HG03460 (cell line): ENCODE results near the gene DYNLRB1.
"Not testable (repeated sequence)": the region's sequence is repeated elsewhere in the genome, so short reads cannot be mapped to it uniquely, and the experiment has no call there.

Source experiments
- ATAC-seq: cut with Tn5 transposase; IDR thresholded peaks from one replicate; pipeline ENCODE4 v1.9.1; 2021; ENCODE audit not compliant: unreplicated experiment

Gene DYNLRB1

GRCh38 chr20:34516247-34517113 is at the start of gene DYNLRB1:
DYNLRB1 (plus strand) TSS chr20:34516422; CDS start chr20:34516459, 37 bp downstream.
- peak; percentile 70 for ATAC-seq

DNA sequence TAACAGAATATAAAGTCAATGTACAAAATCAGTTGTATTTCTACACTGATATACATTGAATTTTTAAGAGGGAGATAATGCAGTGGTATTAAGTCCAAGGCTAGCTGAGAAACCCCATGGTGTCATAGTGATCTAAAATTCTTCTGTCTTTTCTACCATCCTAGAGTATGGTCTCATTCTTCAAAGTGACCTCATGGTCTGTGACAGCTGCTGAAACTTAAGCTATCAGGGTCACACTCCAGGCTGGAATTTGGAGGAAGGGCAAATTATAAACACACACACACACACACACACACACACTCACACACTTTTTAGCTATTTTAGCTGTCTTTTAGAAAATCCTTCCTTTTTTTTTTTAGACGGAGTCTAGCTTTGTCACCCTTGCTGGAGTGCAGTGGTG is 47.3 kb upstream of the DYNLRB1 start:
- ATAC-seq, result no peak

- ATAC-seq, result no peak
Observed at GRCh38 chr20:34472246-34472925, 43.8 kb upstream of the DYNLRB1 start.

GRCh38 chr20:34473262-34473883 is 42.8 kb upstream of the DYNLRB1 start:
- no peak for ATAC-seq

- ATAC-seq, result no peak
Observed at GRCh38 chr20:34475979-34476736, 40.1 kb upstream of the DYNLRB1 start.

DNA sequence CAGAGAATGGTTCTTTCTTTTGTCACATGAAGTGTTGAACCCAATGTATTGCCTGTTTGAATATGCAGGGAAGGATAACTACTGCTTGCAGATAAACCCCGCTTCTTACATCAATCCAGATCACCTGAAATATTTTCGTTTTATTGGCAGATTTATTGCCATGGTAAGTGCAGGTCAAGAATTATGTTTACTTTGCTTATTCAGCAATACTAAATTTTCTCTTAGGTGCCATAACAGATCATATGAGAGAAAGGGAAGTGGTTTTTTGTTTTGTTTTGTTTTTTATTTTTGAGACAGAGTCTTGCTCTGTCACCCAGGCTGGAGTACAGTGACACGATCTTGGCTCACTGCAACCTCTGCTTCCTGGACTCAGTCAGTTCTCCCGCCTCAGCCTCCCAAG is 36.6 kb upstream of the DYNLRB1 start:
- ATAC-seq, result no peak

- not testable (repeated sequence) for ATAC-seq
Observed at GRCh38 chr20:34482154-34482553, 34.1 kb upstream of the DYNLRB1 start.

GRCh38 chr20:34483585-34484220 is 32.5 kb upstream of the DYNLRB1 start:
- ATAC-seq, result not testable (repeated sequence)

GRCh38 chr20:34485068-34485634 is 31.1 kb upstream of the DYNLRB1 start:
- no peak for ATAC-seq

DNA sequence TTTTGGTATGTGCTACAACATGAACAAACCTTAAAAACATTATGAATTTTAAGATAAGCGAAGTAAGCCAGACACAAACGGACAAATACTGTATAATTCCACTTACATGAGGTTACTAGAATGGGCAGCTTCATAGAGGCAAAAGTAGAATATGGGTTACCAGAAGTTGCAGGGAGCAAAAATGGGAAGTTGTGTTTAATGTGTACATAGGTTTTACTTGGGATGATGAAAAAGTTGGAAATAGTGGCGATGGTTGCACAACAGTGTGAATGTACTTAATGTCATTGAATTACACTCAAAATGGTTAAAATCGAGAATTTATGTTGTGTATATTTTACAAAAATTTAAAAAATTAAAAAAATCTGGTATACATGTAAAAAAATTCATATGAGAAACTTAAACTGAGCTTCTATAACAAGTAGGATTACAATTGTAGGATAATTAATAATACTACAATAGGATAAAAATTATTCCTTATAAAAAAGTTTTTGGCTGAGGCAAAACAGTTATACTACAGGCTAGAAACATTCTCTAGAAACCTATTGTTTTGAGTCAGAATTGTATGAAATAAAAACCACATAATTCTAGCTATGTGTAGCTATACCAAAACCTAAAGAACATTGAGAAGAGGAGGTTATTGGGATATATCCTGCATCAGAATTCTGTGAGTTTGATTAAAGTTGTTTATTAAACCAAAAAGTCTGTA is 24.8 kb upstream of the DYNLRB1 start:
- ATAC-seq, result no peak

DNA sequence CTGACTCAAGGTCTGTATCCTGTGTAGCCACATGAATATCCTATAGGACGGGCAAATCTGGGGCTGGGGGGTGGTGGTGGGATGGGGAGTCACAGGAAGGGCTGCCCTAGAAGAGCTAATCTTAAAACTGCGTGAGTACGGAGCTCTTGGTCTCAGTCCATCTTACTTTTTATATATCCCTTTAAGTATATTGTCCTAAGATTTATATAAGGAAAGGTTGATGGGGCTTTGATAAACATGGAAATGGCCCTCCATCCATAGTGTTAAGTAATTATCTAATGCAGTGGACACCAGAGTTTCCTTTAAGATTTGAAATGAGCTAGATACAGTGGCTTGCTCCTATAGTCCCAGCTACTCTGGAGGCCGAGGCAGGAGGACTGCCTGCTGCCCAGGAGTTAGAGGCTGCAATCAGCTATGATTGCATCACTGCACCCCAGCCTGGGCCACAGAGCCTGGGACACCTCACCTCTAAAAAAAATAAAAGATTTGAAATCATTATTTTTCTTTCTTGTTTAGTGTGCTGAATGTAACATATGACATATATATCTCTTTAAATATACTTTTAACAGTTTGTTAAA is 24.2 kb upstream of the DYNLRB1 start:
- no peak for ATAC-seq

- no peak for ATAC-seq
Observed at GRCh38 chr20:34493646-34494045, 22.6 kb upstream of the DYNLRB1 start.

DNA sequence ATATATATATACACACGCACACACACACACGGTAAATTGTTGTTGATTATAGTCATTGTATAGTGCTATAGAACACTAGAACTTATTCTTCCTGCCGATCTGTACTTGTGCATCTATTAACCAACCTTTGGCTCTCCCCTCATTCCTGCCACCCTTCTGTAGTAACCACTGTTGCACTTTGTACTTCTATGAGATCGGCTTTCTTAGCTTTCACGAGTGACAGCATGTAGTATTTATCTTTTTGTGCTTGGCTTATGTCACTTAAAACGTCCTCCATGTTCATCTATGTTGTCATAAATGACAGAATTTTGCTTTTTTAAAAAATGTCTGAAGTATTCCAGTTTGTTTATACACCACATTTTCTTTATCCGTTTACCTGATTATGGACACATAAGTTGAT is 20.9 kb upstream of the DYNLRB1 start:
- ATAC-seq, result no peak

- ATAC-seq, result no peak
Observed at GRCh38 chr20:34495916-34496315, 20.3 kb upstream of the DYNLRB1 start.

- not testable (repeated sequence) for ATAC-seq
Observed at GRCh38 chr20:34497596-34497995, 18.6 kb upstream of the DYNLRB1 start.

DNA sequence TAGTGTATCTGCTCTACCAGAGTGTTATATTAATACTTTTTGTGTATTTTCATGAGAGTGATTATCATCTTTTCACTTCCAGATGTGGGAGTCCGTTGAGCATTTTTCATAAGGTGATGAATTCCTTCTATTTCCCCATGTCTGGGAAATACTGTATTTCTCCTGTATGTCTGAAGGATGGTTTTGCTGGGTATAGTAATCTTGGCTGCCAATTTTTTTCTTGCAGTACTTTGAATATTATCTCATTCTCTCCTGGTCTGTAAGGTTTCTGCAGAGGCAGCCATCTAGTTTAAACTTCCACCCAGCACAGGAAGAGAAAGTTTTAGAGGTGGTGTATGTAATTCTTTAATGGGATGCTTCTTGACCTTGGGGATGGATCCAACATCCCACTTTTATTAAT is 15.4 kb upstream of the DYNLRB1 start:
- ATAC-seq, result no peak

GRCh38 chr20:34506480-34506879 is 9.7 kb upstream of the DYNLRB1 start:
- no peak for ATAC-seq

DNA sequence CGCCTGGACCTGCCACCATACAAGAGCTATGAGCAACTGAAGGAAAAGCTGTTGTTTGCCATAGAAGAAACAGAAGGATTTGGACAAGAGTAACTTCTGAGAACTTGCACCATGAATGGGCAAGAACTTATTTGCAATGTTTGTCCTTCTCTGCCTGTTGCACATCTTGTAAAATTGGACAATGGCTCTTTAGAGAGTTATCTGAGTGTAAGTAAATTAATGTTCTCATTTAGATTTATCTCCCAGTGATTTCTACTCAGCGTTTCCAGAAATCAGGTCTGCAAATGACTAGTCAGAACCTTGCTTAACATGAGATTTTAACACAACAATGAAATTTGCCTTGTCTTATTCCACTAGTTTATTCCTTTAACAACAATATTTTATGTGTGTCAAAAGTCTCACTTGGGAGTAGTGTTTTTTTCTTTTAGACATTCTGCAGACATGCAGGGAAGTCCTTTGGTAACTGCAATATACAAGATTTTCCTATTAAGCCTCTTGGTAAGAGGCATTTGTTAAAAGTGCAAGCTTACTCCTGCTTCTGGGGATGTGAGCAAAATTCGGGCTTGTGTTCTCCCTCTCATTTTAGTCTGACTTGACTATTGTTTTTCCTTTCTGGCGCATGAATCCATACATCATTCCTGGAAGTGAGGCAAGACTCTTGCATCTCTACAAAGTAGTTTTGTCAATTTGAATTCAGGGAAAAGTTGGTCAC is 8.4 kb upstream of the DYNLRB1 start:
- ATAC-seq, result no peak

DNA sequence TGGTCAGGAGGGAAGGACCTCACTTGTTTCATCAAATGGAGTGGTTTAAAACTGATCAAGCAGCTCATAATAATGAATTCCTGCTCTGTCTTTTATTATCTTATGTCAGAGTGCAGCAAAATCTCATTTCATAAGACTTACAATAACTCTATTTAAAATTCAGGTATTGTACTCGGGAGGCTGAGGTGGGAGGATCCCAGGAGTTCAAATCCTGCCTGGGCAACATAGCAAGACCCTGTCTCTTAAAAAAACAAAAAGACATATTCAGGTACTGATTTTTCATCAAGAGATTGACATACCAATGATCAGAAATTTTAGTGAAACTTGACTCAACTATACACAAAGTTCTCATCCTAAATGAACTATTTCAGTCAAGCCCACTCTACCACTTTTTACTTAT is 5.6 kb upstream of the DYNLRB1 start:
- no peak for ATAC-seq
